Epithelial cell of esophagus (primary cell): ENCODE measurements around the gene NR2F1.

Source experiments
- DNase-seq: peaks from one replicate; pipeline ENCODE4 v3.0.0; 2010; ENCODE audit warnings: low read depth
- H3K4me3 ChIP-seq: 2 replicates; pipeline ENCODE4 v1.5.1; 2011; ENCODE audit warnings: mild to moderate bottlenecking, low read length, control low read depth
- TF ChIP-seq, protein P1 (sequence below): IDR thresholded peaks from 2 replicates; pipeline ENCODE4 v1.5.1; 2011; ENCODE audit warnings: low read depth, mild to moderate bottlenecking, low read length, control low read depth, inconsistent platforms; ENCODE audit not compliant: insufficient read depth; ENCODE audit errors: missing control alignments

The NR2F1 gene

GRCh38 chr5:93603793-93604643, 21.0 kb downstream of the NR2F1 start:
- H3K4me3 ChIP-seq, result no peak overlapping the region
- peak; percentile 35 for DNase-seq
- TF ChIP-seq, protein P1, sequence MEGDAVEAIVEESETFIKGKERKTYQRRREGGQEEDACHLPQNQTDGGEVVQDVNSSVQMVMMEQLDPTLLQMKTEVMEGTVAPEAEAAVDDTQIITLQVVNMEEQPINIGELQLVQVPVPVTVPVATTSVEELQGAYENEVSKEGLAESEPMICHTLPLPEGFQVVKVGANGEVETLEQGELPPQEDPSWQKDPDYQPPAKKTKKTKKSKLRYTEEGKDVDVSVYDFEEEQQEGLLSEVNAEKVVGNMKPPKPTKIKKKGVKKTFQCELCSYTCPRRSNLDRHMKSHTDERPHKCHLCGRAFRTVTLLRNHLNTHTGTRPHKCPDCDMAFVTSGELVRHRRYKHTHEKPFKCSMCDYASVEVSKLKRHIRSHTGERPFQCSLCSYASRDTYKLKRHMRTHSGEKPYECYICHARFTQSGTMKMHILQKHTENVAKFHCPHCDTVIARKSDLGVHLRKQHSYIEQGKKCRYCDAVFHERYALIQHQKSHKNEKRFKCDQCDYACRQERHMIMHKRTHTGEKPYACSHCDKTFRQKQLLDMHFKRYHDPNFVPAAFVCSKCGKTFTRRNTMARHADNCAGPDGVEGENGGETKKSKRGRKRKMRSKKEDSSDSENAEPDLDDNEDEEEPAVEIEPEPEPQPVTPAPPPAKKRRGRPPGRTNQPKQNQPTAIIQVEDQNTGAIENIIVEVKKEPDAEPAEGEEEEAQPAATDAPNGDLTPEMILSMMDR, result no peak

- DNase-seq, result no peak
- TF ChIP-seq, protein P1, result no peak
- H3K4me3 ChIP-seq, result no peak overlapping the region
Observed at GRCh38 chr5:93604644-93605515, 21.9 kb downstream of the NR2F1 start.

DNA sequence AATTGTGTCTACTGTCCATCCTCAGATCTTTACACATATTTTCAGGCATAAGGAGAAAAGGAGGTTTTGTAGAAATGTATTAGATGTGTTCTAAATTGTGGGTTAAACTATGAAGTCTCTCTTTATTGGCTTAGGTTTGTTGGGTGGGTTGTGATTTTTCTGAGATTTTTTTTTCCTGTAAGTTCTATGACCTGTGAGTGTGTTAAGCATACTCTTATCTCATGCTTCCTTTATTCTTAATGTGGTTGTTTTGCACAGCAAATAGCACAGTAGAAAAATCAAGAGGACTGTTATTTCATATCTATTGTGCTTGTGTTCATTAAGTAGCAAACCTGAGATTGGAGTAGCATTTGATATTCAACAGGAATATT, 23.3 kb downstream of the NR2F1 start:
- no peak for DNase-seq
- TF ChIP-seq, protein P1, result no peak
- H3K4me3 ChIP-seq, result no peak overlapping the region

- TF ChIP-seq, protein P1, result peak; percentile 60
- H3K4me3 ChIP-seq, result no peak overlapping the region
- DNase-seq, result peak; percentile 50
Observed at GRCh38 chr5:93607367-93608258, 24.6 kb downstream of the NR2F1 start.

DNA sequence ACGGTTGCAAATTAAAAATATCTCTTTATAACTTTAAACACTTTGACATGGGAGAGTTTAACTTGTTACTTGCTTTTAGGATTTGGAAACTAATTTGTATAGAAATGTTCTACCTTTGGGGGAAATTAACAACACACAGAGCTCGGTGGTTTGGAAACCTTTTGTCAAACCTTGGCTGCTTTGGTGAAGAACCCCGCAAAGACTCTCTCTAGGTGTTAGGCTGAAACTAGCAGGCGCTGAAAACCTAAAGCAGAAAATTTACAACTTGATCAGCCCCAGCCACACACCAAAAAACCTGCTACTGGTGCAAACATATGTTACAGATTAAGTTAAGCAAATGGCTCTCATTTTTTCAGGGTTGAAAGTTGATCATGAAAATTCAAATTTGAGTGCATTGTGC, 25.8 kb downstream of the NR2F1 start:
- TF ChIP-seq, protein P1, result no peak
- DNase-seq, result no peak
- H3K4me3 ChIP-seq, result no peak overlapping the region

GRCh38 chr5:93609762-93610161, 26.7 kb downstream of the NR2F1 start:
- TF ChIP-seq, protein P1, result no peak
- no peak for DNase-seq
- H3K4me3 ChIP-seq, result no peak overlapping the region
